Spleen (tissue), 11 donors: ENCODE results near the gene LRRC30. TPM values are rescaled to one million over a fixed set of nuclear protein-coding genes. Genes with fewer than 3 reads are reported as not detected.

ENCODE experiments used
- DNase-seq: peaks from one replicate; pipeline ENCODE4 v3.0.0-alpha.2; 2020
- H3K27ac ChIP-seq, 8 donors: fragments of 200-600 bp; sonication (generic) in 7 of 8; 1 replicate in 4 of 8; 2 replicates in 4 of 8; pipeline versions ENCODE4 v1.5.0 to v1.8.0; 2016 to 2021; ENCODE audit warnings: inconsistent platforms in 4 of 8, mild to moderate bottlenecking in 4 of 8, moderate library complexity in 1 of 8
- H3K27me3 ChIP-seq, 7 donors: fragments of 200-600 bp; sonication (generic) in 6 of 7; replicated peaks in 1 of 7; 1 replicate in 4 of 7; 2 replicates in 3 of 7; pipeline versions ENCODE4 v1.5.0 to v1.8.0; 2016 to 2021; ENCODE audit warnings: inconsistent platforms in 3 of 7, mild to moderate bottlenecking in 1 of 7
- H3K36me3 ChIP-seq, 6 donors: fragments of 200-600 bp; sonication (generic) in 5 of 6; 1 replicate in 4 of 6; 2 replicates in 2 of 6; pipeline versions ENCODE4 v1.5.0 to v1.8.0; 2016 to 2021; ENCODE audit warnings: inconsistent platforms in 2 of 6
- H3K4me1 ChIP-seq, 6 donors: fragments of 200-600 bp; sonication (generic) in 5 of 6; 1 replicate in 3 of 6; 2 replicates in 3 of 6; pipeline versions ENCODE4 v1.5.0 to v1.8.0; 2016 to 2021; ENCODE audit warnings: inconsistent platforms in 3 of 6
- H3K4me3 ChIP-seq, 8 donors: fragments of 200-600 bp; sonication (generic) in 7 of 8; 1 replicate in 4 of 8; 2 replicates in 4 of 8; pipeline versions ENCODE4 v1.5.0 to v1.8.0; 2016 to 2021; ENCODE audit warnings: inconsistent platforms in 4 of 8, mild to moderate bottlenecking in 4 of 8, moderate library complexity in 2 of 8
- H3K9me3 ChIP-seq, 8 donors: fragments of 200-600 bp; sonication (generic) in 7 of 8; 1 replicate in 4 of 8; 2 replicates in 4 of 8; pipeline versions ENCODE4 v1.5.0 to v1.8.0; 2016 to 2021; ENCODE audit warnings: inconsistent platforms in 4 of 8
- CTCF ChIP-seq, 11 experiments: fragments of 200-600 bp in 7 of 11; fragments of 450-650 bp in 4 of 11; sonication (generic) in 4 of 11; IDR thresholded peaks in 8 of 11; conservative IDR thresholded peaks in 3 of 11; 1 replicate in 7 of 11; 2 replicates in 4 of 11; pipeline versions ENCODE4 v1.4.0 to v1.8.0; 2016 to 2021; ENCODE audit warnings: antibody characterized with exemption in 11 of 11, inconsistent platforms in 4 of 11, mild to moderate bottlenecking in 1 of 11
- POLR2A ChIP-seq, 3 donors: fragments of 450-650 bp; IDR thresholded peaks; one replicate each; pipeline ENCODE4 v1.5.1; 2017; ENCODE audit warnings: antibody characterized with exemption in 3 of 3, mild to moderate bottlenecking in 1 of 3
- POLR2AphosphoS5 ChIP-seq, 3 donors: sonication (generic); formaldehyde crosslinking; IDR thresholded peaks; one replicate each; pipeline ENCODE4 v1.5.1; 2017; ENCODE audit warnings: antibody characterized with exemption in 3 of 3
- WGBS, 5 donors: extraction: QIAGEN DNeasy Blood & Tissue Kit in 3 of 5; methylation state at CpG; one replicate each; pipeline versions ENCODE4 v1.1.5 to v1.1.7; 2013 to 2018; 5-methylcytosine and 5-hydroxymethylcytosine counted together
- intact Hi-C: fragments of 100-400 bp; cut with DNase I; formaldehyde crosslinking; loops from one replicate; pipeline ENCODE4 v1.15.0; 2023; ENCODE audit warnings: low total_unique reads
- polyA plus RNA-seq, 3 donors: library from polyadenylated mRNA; stranded (reverse); fragments of 200-250 nt; gene quantifications; one replicate each; pipeline ENCODE4 v1.2.1, GENCODE V29; 2013
- total RNA-seq, 7 donors: library from RNA; depleted of rRNA in 3 of 7; stranded (reverse); fragments of >200 nt in 3 of 7; fragmentation: NEBNext Ultra II Directional in 4 of 7; extraction: Animal tissue kit (Norgen Biotek cat#: 25700) in 4 of 7; gene quantifications; one replicate each; pipeline versions ENCODE4 v1.1.0 to v1.2.1, GENCODE V29; 2016 to 2021
- donor health status: healthy with polysubstance abuse.
- donor health status: DM: no; HTN: no; CAD: no; lungs with moderate emphysema.
- donor health status: DM: no; HTN: no; CAD: no.
- donor health status: Bipolar disorder and iron deficiency.
- donor health status: healthy.
- donor health status: DM: no; HTN: no; CAD: no.
- donor health status: DM: yes; HTN: yes; CAD: no.

LRRC30 gene
- total and polyA plus RNA-seq, 10 donors = not detected

- Histone ChIP-seq H3K27ac (no peak overlapping the region), H3K9me3 (no peaks in the 10 kb centered on the region), H3K4me1 (peaks cover 0 to 19% (median 5%) of the 10 kb centered on the region in 6 donors), H3K27me3 (no peaks in the 10 kb centered on the region), H3K36me3 (no peaks in the 10 kb centered on the region), H3K4me3 (no peak overlapping the region)
- intact Hi-C loops = no loop called here
- TF ChIP-seq POLR2A (IDR thresholded peaks at IDR 0.05) = no peak
- no peak for TF ChIP-seq POLR2AphosphoS5 (IDR thresholded peaks at IDR 0.05)
- TF ChIP-seq CTCF (IDR thresholded peaks at IDR 0.05 in 8 of 11, conservative IDR thresholded peaks at IDR 0.05 in 3 of 11) = no peak
- DNase-seq = no peak
- WGBS, 5 donors = 55 to 81% (median 73%) methylated on average over 6 of the region's 6 CpGs
Measured at GRCh38 chr18:7259475-7259874, 28.6 kb downstream of the LRRC30 start.

- intact Hi-C loops = no loop called here
- no peaks in the 10 kb centered on the region for H3K36me3 ChIP-seq
- WGBS, 5 donors = 84 to 93% (median 92%) methylated on average over 3 of the region's 3 CpGs
- no peaks in the 10 kb centered on the region for H3K9me3 ChIP-seq
- no peak overlapping the region for H3K27ac ChIP-seq
- no peak for DNase-seq
- H3K4me3 ChIP-seq = no peak overlapping the region
- H3K27me3 ChIP-seq = no peaks in the 10 kb centered on the region
- TF ChIP-seq POLR2A (IDR thresholded peaks at IDR 0.05) (no peak), POLR2AphosphoS5 (IDR thresholded peaks at IDR 0.05) (no peak), CTCF (IDR thresholded peaks at IDR 0.05 in 8 of 11, conservative IDR thresholded peaks at IDR 0.05 in 3 of 11) (no peak)
- H3K4me1 ChIP-seq = peaks cover 0 to 19% (median 5%) of the 10 kb centered on the region in 6 donors
Measured at GRCh38 chr18:7261199-7261598, 30.3 kb downstream of the LRRC30 start.

- Histone ChIP-seq H3K27me3 (no peaks in the 10 kb centered on the region), H3K27ac (no peak overlapping the region), H3K4me1 (peaks cover 0 to 16% (median 8%) of the 10 kb centered on the region in 6 donors), H3K36me3 (no peaks in the 10 kb centered on the region), H3K4me3 (no peak overlapping the region), H3K9me3 (no peaks in the 10 kb centered on the region)
- 89 to 97% (median 96%) methylated on average over 3 of the region's 3 CpGs for WGBS, 5 donors
- DNase-seq = no peak
- intact Hi-C loops = no loop called here
- TF ChIP-seq POLR2AphosphoS5 (IDR thresholded peaks at IDR 0.05) (no peak), CTCF (IDR thresholded peaks at IDR 0.05 in 8 of 11, conservative IDR thresholded peaks at IDR 0.05 in 3 of 11) (no peak), POLR2A (IDR thresholded peaks at IDR 0.05) (no peak)
Measured at GRCh38 chr18:7267973-7268372, 37.1 kb downstream of the LRRC30 start.

GRCh38 chr18:7269942-7270341 lies 39.1 kb downstream of the LRRC30 start:
- Histone ChIP-seq H3K36me3 (no peaks in the 10 kb centered on the region), H3K4me3 (no peak overlapping the region), H3K4me1 (peaks cover 6 to 26% (median 22%) of the 10 kb centered on the region in 6 donors), H3K27me3 (no peaks in the 10 kb centered on the region), H3K9me3 (no peaks in the 10 kb centered on the region), H3K27ac (no peak overlapping the region)
- no peak for DNase-seq
- WGBS, 5 donors = 83 to 94% (median 90%) methylated on average over 6 of the region's 6 CpGs
- no peak for TF ChIP-seq CTCF (IDR thresholded peaks at IDR 0.05 in 8 of 11, conservative IDR thresholded peaks at IDR 0.05 in 3 of 11)
- no peak for TF ChIP-seq POLR2AphosphoS5 (IDR thresholded peaks at IDR 0.05)
- no peak for TF ChIP-seq POLR2A (IDR thresholded peaks at IDR 0.05)
- intact Hi-C loops = loop anchor here (5.0 kb wide), 1 partner anchor 297 kb away; the partner anchor contains the start of gene PTPRM
